ENCODE measurements around the gene SLC27A3. TPM values are rescaled to one million over a fixed set of nuclear protein-coding genes. Genes with fewer than 3 reads are reported as not detected.

The SLC27A3 gene
- total RNA-seq, 1 experiment from 2014 or later, result 42.0 TPM

DNA sequence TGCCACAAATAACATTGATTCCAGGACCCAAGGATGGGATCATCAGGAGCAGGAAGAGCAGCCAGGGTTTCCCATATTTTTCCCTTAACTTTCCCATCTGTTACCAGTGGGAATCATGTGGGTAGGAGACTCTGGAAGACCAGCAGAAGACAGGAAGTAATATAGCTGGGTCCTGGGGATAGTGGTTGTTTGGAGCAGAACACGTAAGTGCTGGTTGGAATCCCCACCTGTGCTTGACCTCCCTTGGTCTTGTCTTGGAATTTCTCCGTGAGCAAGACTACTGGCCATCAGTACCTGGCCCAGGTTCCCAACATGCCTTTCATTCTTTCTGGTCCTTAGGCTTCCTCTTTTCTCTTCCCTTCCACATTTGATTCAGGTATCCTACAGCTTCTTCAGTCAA, 20.9 kb upstream of the SLC27A3 start:
- no peak for DNase-seq
- H3K4me2 ChIP-seq (ENCODE audit: insufficient read depth, insufficient read length, low read length), result no peak overlapping the region
- no peak overlapping the region for H3K56ac ChIP-seq (ENCODE audit: insufficient read length, low read depth, low read length)
- peaks cover 61 to 90% (median 76%) of the 10 kb centered on the region in 3 experiments; a peak in 6 of 7 replicates for H3K36me3 Mint-ChIP-seq (ENCODE audit: insufficient read depth in 1 of 3, low read depth in 3 of 3)
- peaks cover 3% of the 10 kb centered on the region for H3K79me1 ChIP-seq (ENCODE audit: insufficient read depth, low read depth, low read length, poor library complexity, severe bottlenecking)
- H2BK12ac ChIP-seq (ENCODE audit: insufficient read length, low read depth, low read length), result no peak overlapping the region
- H3K27me3 ChIP-seq (ENCODE audit: insufficient read depth, low read length), result no peaks in the 10 kb centered on the region
- no peak overlapping the region; a peak in 1 of 5 replicates for H3K4me3 Mint-ChIP-seq
- no peaks in the 10 kb centered on the region for H3K4me1 ChIP-seq (ENCODE audit: insufficient read depth, low read length)
- H3T11ph ChIP-seq (ENCODE audit: low read length), result no peak overlapping the region
- H3K23ac ChIP-seq (ENCODE audit: insufficient read length, low read depth, low read length), result no peak overlapping the region
- H4K91ac ChIP-seq (ENCODE audit: insufficient read length, low read depth, low read length), result no peak overlapping the region
- H3K79me2 ChIP-seq (ENCODE audit: insufficient read depth, low read length), result no peaks in the 10 kb centered on the region
- no peak overlapping the region for H2AK5ac ChIP-seq (ENCODE audit: insufficient read length, low read length)
- H4K20me1 ChIP-seq (ENCODE audit: control insufficient read depth, insufficient read depth, insufficient read length), result no peaks in the 10 kb centered on the region
- no peak overlapping the region for H3K4ac ChIP-seq (ENCODE audit: low read depth, low read length)
- peak overlapping the region in 1 of 3 experiments; percentile 33; a peak in 1 of 7 replicates for H3K27ac Mint-ChIP-seq
- no peak overlapping the region for H3K14ac ChIP-seq (ENCODE audit: insufficient read depth, low read length)
- H2AFZ ChIP-seq (ENCODE audit: low read length), result no peak overlapping the region
- no peaks in the 10 kb centered on the region for H3K9me3 Mint-ChIP-seq
- H3K18ac ChIP-seq (ENCODE audit: insufficient read length, low read depth, low read length), result no peak overlapping the region
- no peak overlapping the region for H2BK5ac ChIP-seq (ENCODE audit: insufficient read length, low read length)
- no peak overlapping the region for H3K9ac ChIP-seq (ENCODE audit: extremely low read depth, insufficient read length, low read length)
- H3K9me3 ChIP-seq (ENCODE audit: control insufficient read depth, low read depth, low read length), result no peaks in the 10 kb centered on the region
- H3K4me1 Mint-ChIP-seq, result peaks cover 5% of the 10 kb centered on the region in 2 experiments
- H2BK15ac ChIP-seq (ENCODE audit: low read depth, low read length), result no peak overlapping the region
- H3K27ac ChIP-seq (ENCODE audit: insufficient read length, low read depth, low read length), result no peak overlapping the region
- H4K8ac ChIP-seq (replicated peaks; ENCODE audit: insufficient read length, low read depth, low read length), result no peak overlapping the region
- H3K23me2 ChIP-seq (ENCODE audit: insufficient read length, low read depth, low read length, poor library complexity, severe bottlenecking), result no peaks in the 10 kb centered on the region
- no peaks in the 10 kb centered on the region for H3K27me3 Mint-ChIP-seq (ENCODE audit: low read depth)
- H2BK20ac ChIP-seq (ENCODE audit: low read depth, low read length, poor library complexity, severe bottlenecking), result no peak overlapping the region
- TF ChIP-seq, protein P1, sequence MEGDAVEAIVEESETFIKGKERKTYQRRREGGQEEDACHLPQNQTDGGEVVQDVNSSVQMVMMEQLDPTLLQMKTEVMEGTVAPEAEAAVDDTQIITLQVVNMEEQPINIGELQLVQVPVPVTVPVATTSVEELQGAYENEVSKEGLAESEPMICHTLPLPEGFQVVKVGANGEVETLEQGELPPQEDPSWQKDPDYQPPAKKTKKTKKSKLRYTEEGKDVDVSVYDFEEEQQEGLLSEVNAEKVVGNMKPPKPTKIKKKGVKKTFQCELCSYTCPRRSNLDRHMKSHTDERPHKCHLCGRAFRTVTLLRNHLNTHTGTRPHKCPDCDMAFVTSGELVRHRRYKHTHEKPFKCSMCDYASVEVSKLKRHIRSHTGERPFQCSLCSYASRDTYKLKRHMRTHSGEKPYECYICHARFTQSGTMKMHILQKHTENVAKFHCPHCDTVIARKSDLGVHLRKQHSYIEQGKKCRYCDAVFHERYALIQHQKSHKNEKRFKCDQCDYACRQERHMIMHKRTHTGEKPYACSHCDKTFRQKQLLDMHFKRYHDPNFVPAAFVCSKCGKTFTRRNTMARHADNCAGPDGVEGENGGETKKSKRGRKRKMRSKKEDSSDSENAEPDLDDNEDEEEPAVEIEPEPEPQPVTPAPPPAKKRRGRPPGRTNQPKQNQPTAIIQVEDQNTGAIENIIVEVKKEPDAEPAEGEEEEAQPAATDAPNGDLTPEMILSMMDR (conservative IDR thresholded peaks at IDR 0.05), result no peak
- no CpG with 5 or more reads among the region's 2 CpGs for WGBS (ENCODE audit: extremely low coverage, insufficient read length, low lambda C conversion rate)
- H4K5ac ChIP-seq (ENCODE audit: insufficient read length, low read depth, low read length), result no peak overlapping the region
- H2BK120ac ChIP-seq (ENCODE audit: low read depth, low read length, poor library complexity, severe bottlenecking), result no peak overlapping the region
